GM21825 (cell line): ENCODE data around the gene INO80D.
"Not testable (repeated sequence)": the region's sequence is repeated elsewhere in the genome, so short reads cannot be mapped to it uniquely, and the experiment has no call there.

Experiments
- ATAC-seq: cut with Tn5 transposase; IDR thresholded peaks from one replicate; pipeline ENCODE4 v1.9.1; 2021; ENCODE audit warnings: mild to moderate bottlenecking, moderate library complexity; ENCODE audit not compliant: unreplicated experiment

Gene INO80D, protein sequence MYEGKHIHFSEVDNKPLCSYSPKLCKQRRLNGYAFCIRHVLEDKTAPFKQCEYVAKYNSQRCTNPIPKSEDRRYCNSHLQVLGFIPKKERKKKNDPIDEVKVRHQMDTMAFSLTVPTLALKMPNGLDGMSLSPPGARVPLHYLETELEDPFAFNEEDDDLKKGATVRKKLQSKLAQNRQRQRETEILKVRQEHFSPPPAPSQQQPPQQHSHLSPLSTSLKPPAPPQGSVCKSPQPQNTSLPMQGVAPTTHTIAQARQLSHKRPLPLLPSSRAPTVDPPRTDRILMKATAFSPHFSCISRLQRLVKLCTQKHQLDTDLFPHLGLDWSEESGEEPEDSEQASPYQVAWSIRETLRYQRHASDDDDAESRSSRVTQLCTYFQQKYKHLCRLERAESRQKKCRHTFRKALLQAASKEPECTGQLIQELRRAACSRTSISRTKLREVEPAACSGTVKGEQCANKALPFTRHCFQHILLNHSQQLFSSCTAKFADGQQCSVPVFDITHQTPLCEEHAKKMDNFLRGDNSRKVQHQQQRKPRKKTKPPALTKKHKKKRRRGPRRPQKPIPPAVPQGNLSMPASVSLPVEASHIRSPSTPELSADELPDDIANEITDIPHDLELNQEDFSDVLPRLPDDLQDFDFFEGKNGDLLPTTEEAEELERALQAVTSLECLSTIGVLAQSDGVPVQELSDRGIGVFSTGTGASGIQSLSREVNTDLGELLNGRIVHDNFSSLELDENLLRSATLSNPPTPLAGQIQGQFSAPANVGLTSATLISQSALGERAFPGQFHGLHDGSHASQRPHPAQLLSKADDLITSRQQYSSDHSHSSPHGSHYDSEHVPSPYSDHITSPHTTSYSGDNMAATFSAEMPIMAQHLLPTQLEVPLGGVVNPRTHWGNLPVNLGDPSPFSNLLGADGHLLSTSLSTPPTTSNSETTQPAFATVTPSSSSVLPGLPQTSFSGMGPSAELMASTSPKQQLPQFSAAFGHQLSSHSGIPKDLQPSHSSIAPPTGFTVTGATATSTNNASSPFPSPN

DNA sequence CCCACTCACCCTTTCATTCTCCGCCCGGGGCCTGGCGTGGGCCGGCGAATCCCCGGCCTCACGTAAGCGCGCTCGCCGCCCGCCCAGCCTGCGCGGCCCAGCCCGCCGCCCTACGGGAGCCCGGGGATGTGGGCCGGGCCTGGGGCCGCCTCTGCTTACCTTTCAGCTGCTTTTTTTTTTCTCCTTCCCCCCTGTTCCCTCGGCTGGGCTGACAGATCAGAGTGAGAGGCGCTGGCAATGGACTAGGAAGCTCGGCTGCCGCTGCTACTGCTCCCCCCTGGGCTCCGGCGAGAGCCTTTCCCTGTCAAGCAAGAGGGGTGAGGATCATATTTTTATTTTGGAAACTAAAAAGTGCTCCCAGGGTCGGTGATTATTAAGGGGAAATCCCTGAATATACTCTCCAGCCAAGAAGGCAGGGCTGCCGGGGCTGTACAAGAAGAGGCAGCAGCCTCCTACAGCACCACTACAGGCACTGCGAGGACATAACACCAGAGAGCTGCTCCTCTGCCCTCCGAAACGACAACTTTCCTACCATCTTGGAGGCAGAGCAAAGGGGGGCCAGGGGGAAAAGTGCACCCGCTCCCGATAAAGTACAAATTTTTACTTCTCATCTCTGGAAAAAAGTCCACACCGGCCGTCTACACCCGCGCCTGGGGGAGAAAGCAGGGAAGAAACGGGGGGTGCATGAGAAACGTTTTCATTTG lies at the start of gene INO80D:
Gene INO80D (minus strand): TSS at position 433 of the 704 bp plus-strand sequence. CDS start 23,158 bp downstream, outside the sequence.
- peak; percentile 81 for ATAC-seq

DNA sequence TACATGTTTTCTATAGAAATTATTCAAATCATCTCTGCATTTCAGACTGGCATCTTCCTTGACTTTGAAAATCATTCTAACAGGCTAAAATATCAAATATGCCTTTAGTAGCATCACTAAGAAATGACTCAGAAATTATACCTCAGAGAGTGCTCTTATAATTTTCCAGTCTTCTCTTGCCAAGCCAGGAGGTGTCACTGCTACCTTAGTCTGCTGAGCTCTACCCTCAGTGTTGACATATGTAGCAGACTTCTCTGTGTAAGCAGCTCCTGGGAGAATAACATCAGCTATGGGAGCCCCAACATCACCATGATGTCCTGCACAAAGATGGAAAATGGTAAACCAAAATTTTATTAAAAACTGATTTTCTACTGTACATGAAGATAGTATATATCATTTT lies 41.7 kb upstream of the INO80D start:
- no peak for ATAC-seq

- ATAC-seq: no peak
These were observed 39.9 kb upstream of the INO80D start for GRCh38 chr2:206125901-206126300.

DNA sequence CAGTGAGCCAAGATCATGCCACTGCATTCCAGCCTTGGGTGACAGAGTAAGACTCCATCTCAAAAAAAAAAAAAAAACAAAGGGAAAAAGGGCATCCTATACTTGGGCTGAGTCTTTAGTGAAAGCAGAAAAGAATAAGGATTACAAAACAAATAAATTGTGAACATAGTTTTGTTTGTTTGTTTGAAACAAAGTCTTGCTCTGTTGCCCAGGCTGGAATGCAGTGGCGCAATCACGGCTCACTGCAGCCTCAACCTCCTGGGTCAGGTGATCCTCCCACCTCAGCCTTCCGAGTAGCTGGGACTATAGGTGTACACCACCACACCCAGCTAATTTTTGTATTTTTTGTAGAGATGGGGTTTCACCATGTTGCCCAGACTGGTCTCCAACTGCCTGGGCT lies 36.6 kb upstream of the INO80D start:
- not testable (repeated sequence) for ATAC-seq

- ATAC-seq: no peak
These were observed 30.3 kb upstream of the INO80D start for GRCh38 chr2:206116278-206116677.

GRCh38 chr2:206115026-206115578 lies 29.1 kb upstream of the INO80D start:
- ATAC-seq: no peak

DNA sequence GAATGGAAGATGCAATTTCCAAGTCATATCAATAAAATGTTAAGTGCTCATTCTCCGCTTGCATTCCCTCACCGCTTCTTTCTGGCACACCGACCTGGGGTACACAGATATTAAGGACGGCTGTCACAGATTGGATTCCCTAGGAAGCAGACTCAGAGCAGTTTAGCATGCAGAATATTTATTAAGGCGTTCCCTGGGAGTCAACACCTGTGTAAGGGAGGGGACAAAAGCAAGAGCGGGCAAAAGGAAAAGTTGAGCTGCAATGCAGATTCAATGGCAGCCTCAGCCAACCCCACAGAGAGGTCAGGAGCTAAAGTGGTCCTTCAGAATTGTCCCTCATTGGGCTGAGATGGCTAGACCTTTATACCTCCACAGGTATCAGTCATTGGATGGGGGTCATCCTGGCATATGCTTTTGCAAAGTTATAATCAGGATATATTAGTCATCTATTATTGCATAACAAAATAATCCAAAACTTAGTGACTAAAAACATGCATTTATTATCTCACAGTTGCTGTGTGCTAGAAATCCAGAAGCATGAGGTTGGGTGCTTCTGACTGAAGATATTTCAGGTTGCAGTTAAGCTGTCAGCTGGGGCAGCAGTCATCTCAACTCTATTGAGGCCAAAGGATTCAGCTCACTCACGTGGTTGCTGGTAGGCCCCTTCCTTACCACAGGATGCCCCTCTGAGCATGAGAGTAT lies 27.0 kb upstream of the INO80D start:
- no peak for ATAC-seq

DNA sequence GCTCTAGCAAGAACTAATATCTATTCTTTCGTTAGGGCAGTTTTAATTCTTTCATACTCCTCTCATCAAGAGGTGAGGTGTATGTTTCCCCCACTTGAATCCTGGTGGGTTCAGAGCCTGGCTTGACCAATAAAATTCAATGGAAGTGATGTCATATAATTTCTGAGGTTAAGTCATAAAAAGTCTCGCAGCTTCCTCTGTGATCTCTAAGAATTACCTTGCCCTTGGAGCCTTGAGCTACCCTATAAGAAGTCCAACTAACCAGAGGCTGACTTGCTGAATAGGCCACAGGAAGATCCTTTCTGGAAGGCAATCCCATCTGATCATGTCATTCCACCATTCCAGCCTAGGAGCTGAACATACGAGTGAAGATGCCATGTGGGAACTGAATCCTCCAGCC lies 26.1 kb upstream of the INO80D start:
- no peak for ATAC-seq

DNA sequence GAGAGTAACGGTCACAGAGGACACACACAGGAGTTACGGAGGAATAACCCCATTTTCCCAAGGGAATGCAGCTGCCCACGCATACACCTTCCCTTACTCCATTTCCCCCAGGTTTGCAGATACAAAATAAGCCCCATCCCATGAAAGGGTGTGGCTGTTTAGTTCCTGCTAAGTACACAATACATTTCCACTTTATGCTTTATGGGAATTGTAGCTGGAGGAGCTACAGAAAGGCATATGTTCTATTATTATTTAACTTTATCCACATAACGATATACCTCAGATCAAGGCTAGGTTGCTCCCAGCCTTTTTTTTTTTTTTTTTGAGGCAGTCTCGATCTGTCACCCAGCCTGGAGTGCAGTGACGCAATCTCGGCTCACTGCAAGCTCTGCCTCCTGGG lies 22.7 kb upstream of the INO80D start:
- ATAC-seq: no peak

GRCh38 chr2:206105541-206105940 lies 19.6 kb upstream of the INO80D start:
- no peak for ATAC-seq

- ATAC-seq: no peak
These were observed 19.1 kb upstream of the INO80D start for GRCh38 chr2:206105038-206105437.

DNA sequence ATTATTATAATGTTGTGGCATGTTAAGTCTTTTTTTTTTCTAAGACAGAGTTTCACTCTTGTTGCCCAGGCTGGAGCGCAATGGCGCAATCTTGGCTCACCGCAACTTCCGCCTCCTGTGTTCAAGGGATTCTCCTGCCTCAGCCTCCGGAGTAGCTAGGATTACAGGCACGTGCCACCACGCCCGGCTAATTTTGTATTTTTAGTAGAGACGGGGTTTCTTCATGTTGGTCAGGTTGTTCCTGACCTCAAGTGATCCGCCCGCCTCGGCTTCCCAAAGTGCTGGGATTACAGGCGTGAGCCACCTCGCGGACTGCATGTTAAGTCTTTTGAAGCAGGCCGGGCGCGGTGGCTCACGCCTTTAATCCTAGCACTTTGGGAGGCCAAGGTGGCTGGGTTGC lies 12.9 kb upstream of the INO80D start:
- not testable (repeated sequence) for ATAC-seq

- ATAC-seq: no peak
These were observed 12.5 kb upstream of the INO80D start for GRCh38 chr2:206098471-206098870.

DNA sequence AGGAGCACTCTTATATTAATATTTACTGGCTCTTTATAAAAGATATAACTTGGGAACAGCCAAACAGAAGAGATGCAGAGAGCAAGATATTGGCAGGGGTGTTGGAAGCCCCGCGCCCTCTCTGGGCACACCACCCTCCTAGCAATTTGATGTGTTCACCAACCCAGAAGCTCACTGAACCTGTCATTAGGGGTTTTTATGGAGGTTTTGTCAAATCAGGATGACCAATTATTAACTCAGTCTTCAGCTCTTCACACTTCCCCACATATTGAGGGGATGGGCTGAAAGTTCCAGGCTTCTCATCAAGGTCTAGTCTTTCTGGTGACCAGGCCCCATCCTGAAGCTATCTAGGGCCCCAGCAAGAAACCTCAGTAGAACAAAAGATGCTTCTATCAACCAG lies 10.9 kb upstream of the INO80D start:
- ATAC-seq: no peak

- ATAC-seq: no peak
These were observed 9.8 kb upstream of the INO80D start for GRCh38 chr2:206095536-206096332.

DNA sequence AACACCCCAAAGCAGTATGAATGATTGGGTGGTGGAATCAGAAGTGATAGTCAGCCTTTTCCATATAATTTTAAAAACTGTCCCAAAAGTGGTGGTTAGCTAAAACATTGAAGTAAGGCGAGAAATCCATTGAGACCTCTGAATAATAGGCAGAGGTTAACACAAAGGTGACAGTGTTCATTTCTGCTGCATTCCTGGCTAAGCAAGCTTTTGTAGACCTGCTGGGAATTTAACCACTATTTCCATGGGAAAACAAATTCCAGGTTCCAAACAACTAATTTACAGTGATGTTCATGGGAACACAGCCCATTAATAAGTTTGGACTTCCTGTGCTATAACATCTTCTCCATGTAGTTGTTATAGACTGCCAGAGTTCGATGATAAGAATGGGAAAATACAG lies 6.3 kb upstream of the INO80D start:
- no peak for ATAC-seq

DNA sequence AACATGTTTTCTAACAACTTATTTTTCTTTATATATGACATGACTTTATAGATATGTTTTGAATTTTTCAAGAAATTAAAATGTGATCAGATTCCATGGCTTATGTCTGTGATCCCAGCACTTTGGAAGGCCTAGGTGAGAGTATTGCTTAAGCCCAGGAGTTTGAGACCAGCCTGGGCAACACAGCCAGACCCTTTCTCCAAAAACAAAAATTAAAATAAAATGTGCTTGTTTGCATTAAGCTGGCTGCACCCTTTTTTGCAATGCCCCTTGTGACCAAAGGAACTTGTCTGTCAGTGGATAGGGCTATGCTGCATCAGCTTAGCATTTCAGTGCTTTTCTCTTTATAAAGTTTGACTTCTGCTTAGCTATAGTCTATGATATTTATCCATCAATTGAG lies 2.3 kb upstream of the INO80D start:
- ATAC-seq: no peak

GRCh38 chr2:206086716-206087350 lies 859 bp upstream of the INO80D start:
- no peak for ATAC-seq
